Mammary epithelial cell (primary cell): ENCODE measurements around the gene STAMBPL1.

Experiments used
- EZH2 ChIP-seq: IDR thresholded peaks from 2 replicates; pipeline ENCODE4 v1.6.1; 2012; ENCODE audit warnings: low read length, inconsistent platforms, borderline replicate concordance
- TF ChIP-seq, protein P1 (sequence below), 2 donors: IDR thresholded peaks in 1 of 2; conservative IDR thresholded peaks in 1 of 2; 2 replicates each; pipeline ENCODE4 v1.5.1; 2011 to 2012; ENCODE audit warnings: inconsistent platforms in 2 of 2, low read length in 2 of 2, mild to moderate bottlenecking in 2 of 2, control low read depth in 1 of 2, low read depth in 1 of 2; ENCODE audit not compliant: insufficient read depth in 1 of 2; ENCODE audit errors: extremely low read depth in 1 of 2

- TF ChIP-seq, protein P1, sequence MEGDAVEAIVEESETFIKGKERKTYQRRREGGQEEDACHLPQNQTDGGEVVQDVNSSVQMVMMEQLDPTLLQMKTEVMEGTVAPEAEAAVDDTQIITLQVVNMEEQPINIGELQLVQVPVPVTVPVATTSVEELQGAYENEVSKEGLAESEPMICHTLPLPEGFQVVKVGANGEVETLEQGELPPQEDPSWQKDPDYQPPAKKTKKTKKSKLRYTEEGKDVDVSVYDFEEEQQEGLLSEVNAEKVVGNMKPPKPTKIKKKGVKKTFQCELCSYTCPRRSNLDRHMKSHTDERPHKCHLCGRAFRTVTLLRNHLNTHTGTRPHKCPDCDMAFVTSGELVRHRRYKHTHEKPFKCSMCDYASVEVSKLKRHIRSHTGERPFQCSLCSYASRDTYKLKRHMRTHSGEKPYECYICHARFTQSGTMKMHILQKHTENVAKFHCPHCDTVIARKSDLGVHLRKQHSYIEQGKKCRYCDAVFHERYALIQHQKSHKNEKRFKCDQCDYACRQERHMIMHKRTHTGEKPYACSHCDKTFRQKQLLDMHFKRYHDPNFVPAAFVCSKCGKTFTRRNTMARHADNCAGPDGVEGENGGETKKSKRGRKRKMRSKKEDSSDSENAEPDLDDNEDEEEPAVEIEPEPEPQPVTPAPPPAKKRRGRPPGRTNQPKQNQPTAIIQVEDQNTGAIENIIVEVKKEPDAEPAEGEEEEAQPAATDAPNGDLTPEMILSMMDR (conservative IDR thresholded peaks at IDR 0.05 in 1 of 2, IDR thresholded peaks at IDR 0.05 in 1 of 2; ENCODE audit: extremely low read depth in 1 of 2, insufficient read depth in 1 of 2, low read depth in 1 of 2, low read length in 2 of 2): no peak
- no peak for TF ChIP-seq EZH2
Measured at GRCh38 chr10:88901984-88902789, 22.1 kb downstream of the STAMBPL1 start.
